SK-N-DZ (cell line): ENCODE results near the gene PLCD3.
"Not testable (repeated sequence)": the region's sequence is repeated elsewhere in the genome, so short reads cannot be mapped to it uniquely, and the experiment has no call there.

Source experiments
- DNase-seq: peaks from one replicate; pipeline ENCODE4 v3.0.0-alpha.2; 2015; ENCODE audit warnings: low spot score

PLCD3 gene

GRCh38 chr17:45135978-45136791, 3.9 kb upstream of the PLCD3 start:
- peak; percentile 53 for DNase-seq

GRCh38 chr17:45135192-45135977, 3.1 kb upstream of the PLCD3 start, which contains the start of gene ACBD4:
Gene ACBD4, plus strand, starts transcription at chr17:45135687. Its CDS starts 458 bp downstream, at chr17:45136145.
- peak; percentile 99 for DNase-seq

- peak; percentile 87 for DNase-seq
Measured at GRCh38 chr17:45132572-45133463, 503 bp upstream of the PLCD3 start.

GRCh38 chr17:45131616-45132319, 547 bp downstream of the PLCD3 start:
- peak; percentile 77 for DNase-seq

GRCh38 chr17:45130681-45131615, 1.4 kb downstream of the PLCD3 start:
- DNase-seq, result no peak

- no peak for DNase-seq
Measured at GRCh38 chr17:45129940-45130680, 2.2 kb downstream of the PLCD3 start.

- DNase-seq, result no peak
Measured at GRCh38 chr17:45129426-45129939, 2.8 kb downstream of the PLCD3 start.

- DNase-seq, result no peak
Measured at GRCh38 chr17:45128989-45129388, 3.3 kb downstream of the PLCD3 start.

GRCh38 chr17:45128331-45128730, 4.0 kb downstream of the PLCD3 start:
- DNase-seq, result no peak

- no peak for DNase-seq
Measured at GRCh38 chr17:45127548-45128300, 4.6 kb downstream of the PLCD3 start.

- no peak for DNase-seq
Measured at GRCh38 chr17:45127207-45127547, 5.1 kb downstream of the PLCD3 start.

- DNase-seq, result no peak
Measured at GRCh38 chr17:45125509-45125908, 6.8 kb downstream of the PLCD3 start.

- DNase-seq, result not testable (repeated sequence)
Measured at GRCh38 chr17:45124797-45125122, 7.6 kb downstream of the PLCD3 start.

GRCh38 chr17:45123930-45124796, 8.2 kb downstream of the PLCD3 start:
- DNase-seq, result no peak

GRCh38 chr17:45123076-45123770, 9.1 kb downstream of the PLCD3 start:
- DNase-seq, result no peak

- no peak for DNase-seq
Measured at GRCh38 chr17:45121055-45121454, 11.3 kb downstream of the PLCD3 start.

GRCh38 chr17:45120558-45120957, 11.8 kb downstream of the PLCD3 start:
- DNase-seq, result no peak
